Testis (tissue), 2 donors: Measurements from ENCODE around the gene IFT22.

Source experiments
- POLR2A ChIP-seq: fragments of 450-650 bp; IDR thresholded peaks from one replicate; pipeline ENCODE4 v1.6.1; 2017; ENCODE audit warnings: antibody characterized with exemption, mild to moderate bottlenecking, moderate library complexity
- TF ChIP-seq, protein P1 (sequence below), 3 experiments: fragments of 450-650 bp in 2 of 3; fragments of 200-600 bp in 1 of 3; sonication (generic) in 1 of 3; IDR thresholded peaks; one replicate each; pipeline ENCODE4 v1.5.1; 2016 to 2019; ENCODE audit warnings: antibody characterized with exemption in 3 of 3, mild to moderate bottlenecking in 2 of 3, moderate library complexity in 1 of 3

DNA sequence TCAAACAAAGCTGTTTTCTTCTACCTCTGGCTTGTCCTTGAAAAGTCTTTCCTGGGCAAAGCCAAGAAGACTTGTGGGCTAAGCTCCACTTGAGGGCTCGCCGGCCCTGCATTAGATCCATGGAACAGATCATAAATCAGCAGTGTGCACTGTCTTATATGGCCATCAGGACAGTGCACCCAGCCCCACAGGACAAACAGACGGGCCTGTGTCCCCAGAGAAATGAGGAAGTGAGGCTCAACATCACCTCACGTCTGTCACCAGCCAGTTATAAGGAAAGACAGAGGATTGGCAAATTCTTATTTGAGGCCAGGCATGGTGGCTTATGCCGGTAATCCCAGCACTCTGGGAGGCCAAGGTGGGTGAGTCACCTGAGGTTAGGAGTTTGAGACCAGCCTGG, 12.3 kb upstream of the IFT22 start:
- no peak for TF ChIP-seq POLR2A
- TF ChIP-seq, protein P1, sequence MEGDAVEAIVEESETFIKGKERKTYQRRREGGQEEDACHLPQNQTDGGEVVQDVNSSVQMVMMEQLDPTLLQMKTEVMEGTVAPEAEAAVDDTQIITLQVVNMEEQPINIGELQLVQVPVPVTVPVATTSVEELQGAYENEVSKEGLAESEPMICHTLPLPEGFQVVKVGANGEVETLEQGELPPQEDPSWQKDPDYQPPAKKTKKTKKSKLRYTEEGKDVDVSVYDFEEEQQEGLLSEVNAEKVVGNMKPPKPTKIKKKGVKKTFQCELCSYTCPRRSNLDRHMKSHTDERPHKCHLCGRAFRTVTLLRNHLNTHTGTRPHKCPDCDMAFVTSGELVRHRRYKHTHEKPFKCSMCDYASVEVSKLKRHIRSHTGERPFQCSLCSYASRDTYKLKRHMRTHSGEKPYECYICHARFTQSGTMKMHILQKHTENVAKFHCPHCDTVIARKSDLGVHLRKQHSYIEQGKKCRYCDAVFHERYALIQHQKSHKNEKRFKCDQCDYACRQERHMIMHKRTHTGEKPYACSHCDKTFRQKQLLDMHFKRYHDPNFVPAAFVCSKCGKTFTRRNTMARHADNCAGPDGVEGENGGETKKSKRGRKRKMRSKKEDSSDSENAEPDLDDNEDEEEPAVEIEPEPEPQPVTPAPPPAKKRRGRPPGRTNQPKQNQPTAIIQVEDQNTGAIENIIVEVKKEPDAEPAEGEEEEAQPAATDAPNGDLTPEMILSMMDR (IDR thresholded peaks at IDR 0.05) = no peak
